OCI-LY7 (cell line): Measurements from ENCODE around the gene KIF4B. TPM values are rescaled to one million over a fixed set of nuclear protein-coding genes. Genes with fewer than 3 reads are reported as not detected.

Experiments used
- BruUV-seq: library from RNA; stranded (reverse); fragments of 400-500 nt; replicated peaks from 2 replicates; lab custom pipeline; 2021; lab: Mats Ljungman, UMichigan
- CTCF ChIA-PET: fragments of 300-600 bp; sonication (Branson Sonifier 250); formaldehyde crosslinking; loops from one replicate; lab custom pipeline; 2022; ENCODE audit warnings: antibody characterized with exemption; ENCODE audit not compliant: unreplicated experiment; lab: Charles Lee
- POLR2A ChIA-PET: fragments of 300-600 bp; sonication (Branson Sonifier 250); formaldehyde crosslinking; loops from one replicate; lab custom pipeline; 2022; ENCODE audit warnings: antibody characterized with exemption; lab: Charles Lee
- DNase-seq: peaks from one replicate; pipeline ENCODE4 v3.0.0-alpha.2; 2015; ENCODE audit warnings: low spot score
- H2AFZ ChIP-seq: fragments of 200-600 bp; sonication (generic), shearing (Covaris generic); 2 replicates; pipeline ENCODE4 v1.6.1; 2014; ENCODE audit warnings: mild to moderate bottlenecking, antibody characterized with exemption, low read length, moderate library complexity
- H3K27ac ChIP-seq: fragments of 200-600 bp; sonication (generic); 2 replicates; pipeline ENCODE4 v1.5.1; 2014; ENCODE audit warnings: mixed run types, low read depth, mild to moderate bottlenecking, moderate library complexity, low read length, inconsistent platforms; ENCODE audit not compliant: poor library complexity, severe bottlenecking
- H3K36me3 ChIP-seq: fragments of 200-600 bp; sonication (generic); 2 replicates; pipeline ENCODE4 v1.6.1; 2014; ENCODE audit warnings: mild to moderate bottlenecking, antibody characterized with exemption, low read length, moderate library complexity, mixed read lengths; ENCODE audit not compliant: insufficient read depth
- H3K4me1 ChIP-seq: fragments of 200-600 bp; sonication (generic); 2 replicates; pipeline ENCODE4 v1.5.1; 2014; ENCODE audit warnings: mild to moderate bottlenecking, low read length; ENCODE audit not compliant: insufficient read depth, poor library complexity, severe bottlenecking
- H3K4me2 ChIP-seq: fragments of 200-600 bp; sonication (generic); 2 replicates; pipeline ENCODE4 v1.6.1; 2014; ENCODE audit warnings: mild to moderate bottlenecking, low read length
- H3K4me3 ChIP-seq: fragments of 200-600 bp; sonication (generic); 2 replicates; pipeline ENCODE4 v1.5.1; 2014; ENCODE audit warnings: mild to moderate bottlenecking, low read depth, low read length; ENCODE audit not compliant: poor library complexity, severe bottlenecking
- H3K79me2 ChIP-seq: fragments of 200-600 bp; sonication (generic); 2 replicates; pipeline ENCODE4 v1.6.1; 2016; ENCODE audit warnings: low read depth, mild to moderate bottlenecking, low read length, moderate library complexity, mixed read lengths; ENCODE audit not compliant: insufficient read depth
- H3K9me2 ChIP-seq: fragments of 200-600 bp; sonication (generic); 2 replicates; pipeline ENCODE4 v1.6.1; 2016; ENCODE audit warnings: mild to moderate bottlenecking, low read length, mixed read lengths; ENCODE audit not compliant: insufficient read depth
- H3K9me3 ChIP-seq: fragments of 200-600 bp; sonication (generic); 2 replicates; pipeline ENCODE4 v1.6.1; 2014; ENCODE audit warnings: mild to moderate bottlenecking, mixed run types, low read length, mixed read lengths
- H4K20me1 ChIP-seq: fragments of 200-600 bp; sonication (generic); 2 replicates; pipeline ENCODE4 v1.6.1; 2014; ENCODE audit warnings: mild to moderate bottlenecking, antibody characterized with exemption, low read length, moderate library complexity, mixed read lengths; ENCODE audit not compliant: insufficient read depth
- CTCF ChIP-seq: fragments of 200-600 bp; sonication (generic); conservative IDR thresholded peaks from 2 replicates; pipeline ENCODE4 v1.5.1; 2014; ENCODE audit warnings: mild to moderate bottlenecking, antibody characterized with exemption, low read length, moderate library complexity, mixed read lengths
- EZH2phosphoT487 ChIP-seq: fragments of 200-600 bp; sonication (generic); IDR thresholded peaks from 2 replicates; pipeline ENCODE4 v1.6.1; 2018; ENCODE audit warnings: low read depth, borderline replicate concordance, mild to moderate bottlenecking, mixed run types, antibody characterized with exemption, low read length, moderate library complexity, mixed read lengths
- intact Hi-C: fragments of 100-400 bp; cut with micrococcal nuclease; formaldehyde crosslinking; loops from one replicate; pipeline ENCODE4 v1.10.0; 2022; ENCODE audit not compliant: unreplicated experiment
- total RNA-seq, 2 experiments: library from RNA; depleted of rRNA in 1 of 2; stranded (reverse); fragments of >200 nt in 1 of 2; shearing (Covaris generic) in 1 of 2; gene quantifications; 2 replicates each; pipeline ENCODE4 v1.2.3, GENCODE V29; 2014 to 2022

The KIF4B gene
- total RNA-seq, 2 experiments from 2014 or later = not detected

GRCh38 chr5:155053501-155053900, 39.9 kb downstream of the KIF4B start:
- DNase-seq = no peak
- TF ChIP-seq EZH2phosphoT487 = no peak
- no peak for TF ChIP-seq CTCF
- Histone ChIP-seq H4K20me1 (no peaks in the 10 kb centered on the region), H2AFZ (no peak overlapping the region), H3K4me2 (no peak overlapping the region), H3K9me3 (no peaks in the 10 kb centered on the region), H3K9me2 (no peaks in the 10 kb centered on the region), H3K27ac (no peak overlapping the region), H3K79me2 (no peaks in the 10 kb centered on the region), H3K36me3 (no peaks in the 10 kb centered on the region), H3K4me3 (no peak overlapping the region), H3K4me1 (no peaks in the 10 kb centered on the region)
- CTCF ChIA-PET = no interaction called here
- POLR2A ChIA-PET = interaction anchor here (1.6 kb wide), 1 partner anchor 39 kb away, joined by 4 read pairs; no protein-coding TSS in a partner anchor
- intact Hi-C loops = no loop called here
- no TSS peak for BruUV-seq

GRCh38 chr5:155056644-155057269, 43.2 kb downstream of the KIF4B start:
- DNase-seq = no peak
- H3K79me2 ChIP-seq = no peaks in the 10 kb centered on the region
- TF ChIP-seq EZH2phosphoT487 = no peak
- H3K36me3 ChIP-seq = no peaks in the 10 kb centered on the region
- no peak overlapping the region for H2AFZ ChIP-seq
- CTCF ChIA-PET = no interaction called here
- no peaks in the 10 kb centered on the region for H4K20me1 ChIP-seq
- no peak overlapping the region for H3K4me2 ChIP-seq
- H3K4me1 ChIP-seq = no peaks in the 10 kb centered on the region
- no peaks in the 10 kb centered on the region for H3K9me3 ChIP-seq
- H3K27ac ChIP-seq = no peak overlapping the region
- H3K4me3 ChIP-seq = no peak overlapping the region
- no TSS peak for BruUV-seq
- POLR2A ChIA-PET = no interaction called here
- intact Hi-C loops = no loop called here
- H3K9me2 ChIP-seq = no peaks in the 10 kb centered on the region

GRCh38 chr5:155057626-155058025, 44.1 kb downstream of the KIF4B start:
- Histone ChIP-seq H3K79me2 (no peaks in the 10 kb centered on the region), H3K27ac (no peak overlapping the region), H3K36me3 (no peaks in the 10 kb centered on the region), H3K9me3 (no peaks in the 10 kb centered on the region), H3K9me2 (no peaks in the 10 kb centered on the region), H4K20me1 (no peaks in the 10 kb centered on the region), H3K4me2 (no peak overlapping the region), H3K4me1 (no peaks in the 10 kb centered on the region), H3K4me3 (no peak overlapping the region), H2AFZ (no peak overlapping the region)
- CTCF ChIA-PET = no interaction called here
- POLR2A ChIA-PET = interaction anchor here (0.6 kb wide), 1 partner anchor 212 kb away, joined by 3 read pairs; no protein-coding TSS in a partner anchor
- TF ChIP-seq EZH2phosphoT487 = no peak
- TF ChIP-seq CTCF = no peak
- no peak for DNase-seq
- BruUV-seq = no TSS peak
- intact Hi-C loops = no loop called here
